OCI-LY7 (cell line): ENCODE measurements around the gene RETREG2. TPM values are rescaled to one million over a fixed set of nuclear protein-coding genes. Genes with fewer than 3 reads are reported as not detected.

Experiments used
- BruUV-seq: library from RNA; stranded (reverse); fragments of 400-500 nt; replicated peaks from 2 replicates; lab custom pipeline; 2021; lab: Mats Ljungman, UMichigan
- CTCF ChIA-PET: fragments of 300-600 bp; sonication (Branson Sonifier 250); formaldehyde crosslinking; loops from one replicate; lab custom pipeline; 2022; ENCODE audit warnings: antibody characterized with exemption; ENCODE audit not compliant: unreplicated experiment; lab: Charles Lee
- POLR2A ChIA-PET: fragments of 300-600 bp; sonication (Branson Sonifier 250); formaldehyde crosslinking; loops from one replicate; lab custom pipeline; 2022; ENCODE audit warnings: antibody characterized with exemption; lab: Charles Lee
- DNase-seq: peaks from one replicate; pipeline ENCODE4 v3.0.0-alpha.2; 2015; ENCODE audit warnings: low spot score
- H2AFZ ChIP-seq: fragments of 200-600 bp; sonication (generic), shearing (Covaris generic); 2 replicates; pipeline ENCODE4 v1.6.1; 2014; ENCODE audit warnings: mild to moderate bottlenecking, antibody characterized with exemption, low read length, moderate library complexity
- H3K27ac ChIP-seq: fragments of 200-600 bp; sonication (generic); 2 replicates; pipeline ENCODE4 v1.5.1; 2014; ENCODE audit warnings: mixed run types, low read depth, mild to moderate bottlenecking, moderate library complexity, low read length, inconsistent platforms; ENCODE audit not compliant: poor library complexity, severe bottlenecking
- H3K36me3 ChIP-seq: fragments of 200-600 bp; sonication (generic); 2 replicates; pipeline ENCODE4 v1.6.1; 2014; ENCODE audit warnings: mild to moderate bottlenecking, antibody characterized with exemption, low read length, moderate library complexity, mixed read lengths; ENCODE audit not compliant: insufficient read depth
- H3K4me1 ChIP-seq: fragments of 200-600 bp; sonication (generic); 2 replicates; pipeline ENCODE4 v1.5.1; 2014; ENCODE audit warnings: mild to moderate bottlenecking, low read length; ENCODE audit not compliant: insufficient read depth, poor library complexity, severe bottlenecking
- H3K4me2 ChIP-seq: fragments of 200-600 bp; sonication (generic); 2 replicates; pipeline ENCODE4 v1.6.1; 2014; ENCODE audit warnings: mild to moderate bottlenecking, low read length
- H3K4me3 ChIP-seq: fragments of 200-600 bp; sonication (generic); 2 replicates; pipeline ENCODE4 v1.5.1; 2014; ENCODE audit warnings: mild to moderate bottlenecking, low read depth, low read length; ENCODE audit not compliant: poor library complexity, severe bottlenecking
- H3K79me2 ChIP-seq: fragments of 200-600 bp; sonication (generic); 2 replicates; pipeline ENCODE4 v1.6.1; 2016; ENCODE audit warnings: low read depth, mild to moderate bottlenecking, low read length, moderate library complexity, mixed read lengths; ENCODE audit not compliant: insufficient read depth
- H3K9me2 ChIP-seq: fragments of 200-600 bp; sonication (generic); 2 replicates; pipeline ENCODE4 v1.6.1; 2016; ENCODE audit warnings: mild to moderate bottlenecking, low read length, mixed read lengths; ENCODE audit not compliant: insufficient read depth
- H3K9me3 ChIP-seq: fragments of 200-600 bp; sonication (generic); 2 replicates; pipeline ENCODE4 v1.6.1; 2014; ENCODE audit warnings: mild to moderate bottlenecking, mixed run types, low read length, mixed read lengths
- H4K20me1 ChIP-seq: fragments of 200-600 bp; sonication (generic); 2 replicates; pipeline ENCODE4 v1.6.1; 2014; ENCODE audit warnings: mild to moderate bottlenecking, antibody characterized with exemption, low read length, moderate library complexity, mixed read lengths; ENCODE audit not compliant: insufficient read depth
- EZH2phosphoT487 ChIP-seq: fragments of 200-600 bp; sonication (generic); IDR thresholded peaks from 2 replicates; pipeline ENCODE4 v1.6.1; 2018; ENCODE audit warnings: low read depth, borderline replicate concordance, mild to moderate bottlenecking, mixed run types, antibody characterized with exemption, low read length, moderate library complexity, mixed read lengths
- intact Hi-C: fragments of 100-400 bp; cut with micrococcal nuclease; formaldehyde crosslinking; loops from one replicate; pipeline ENCODE4 v1.10.0; 2022; ENCODE audit not compliant: unreplicated experiment
- total RNA-seq, 2 experiments: library from RNA; depleted of rRNA in 1 of 2; stranded (reverse); fragments of >200 nt in 1 of 2; shearing (Covaris generic) in 1 of 2; gene quantifications; 2 replicates each; pipeline ENCODE4 v1.2.3, GENCODE V29; 2014 to 2022
- TF ChIP-seq, protein P1 (sequence below): fragments of 200-600 bp; sonication (generic); conservative IDR thresholded peaks from 2 replicates; pipeline ENCODE4 v1.5.1; 2014; ENCODE audit warnings: mild to moderate bottlenecking, antibody characterized with exemption, low read length, moderate library complexity, mixed read lengths

The RETREG2 gene
- total RNA-seq, 2 experiments from 2014 or later: 59.1 to 74.6 TPM

DNA sequence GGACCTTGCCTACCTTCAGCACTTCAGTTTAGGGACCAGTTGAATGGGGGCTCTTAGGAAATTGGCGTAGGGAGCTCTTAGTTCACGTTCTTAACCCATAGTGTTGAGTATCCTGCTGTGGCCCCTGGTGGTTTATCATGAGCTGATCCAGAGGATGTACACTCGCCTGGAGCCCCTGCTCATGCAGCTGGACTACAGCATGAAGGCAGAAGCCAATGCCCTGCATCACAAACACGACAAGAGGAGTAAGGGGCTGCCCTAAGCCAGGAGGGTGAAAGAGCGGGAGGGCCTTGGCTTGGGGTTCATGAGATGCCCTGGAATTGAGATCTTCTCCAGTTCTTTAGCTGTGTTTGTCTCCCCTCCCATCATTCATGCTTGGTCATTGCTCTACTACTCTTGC lies 2.9 kb downstream of the RETREG2 start:
- TF ChIP-seq, protein P1, sequence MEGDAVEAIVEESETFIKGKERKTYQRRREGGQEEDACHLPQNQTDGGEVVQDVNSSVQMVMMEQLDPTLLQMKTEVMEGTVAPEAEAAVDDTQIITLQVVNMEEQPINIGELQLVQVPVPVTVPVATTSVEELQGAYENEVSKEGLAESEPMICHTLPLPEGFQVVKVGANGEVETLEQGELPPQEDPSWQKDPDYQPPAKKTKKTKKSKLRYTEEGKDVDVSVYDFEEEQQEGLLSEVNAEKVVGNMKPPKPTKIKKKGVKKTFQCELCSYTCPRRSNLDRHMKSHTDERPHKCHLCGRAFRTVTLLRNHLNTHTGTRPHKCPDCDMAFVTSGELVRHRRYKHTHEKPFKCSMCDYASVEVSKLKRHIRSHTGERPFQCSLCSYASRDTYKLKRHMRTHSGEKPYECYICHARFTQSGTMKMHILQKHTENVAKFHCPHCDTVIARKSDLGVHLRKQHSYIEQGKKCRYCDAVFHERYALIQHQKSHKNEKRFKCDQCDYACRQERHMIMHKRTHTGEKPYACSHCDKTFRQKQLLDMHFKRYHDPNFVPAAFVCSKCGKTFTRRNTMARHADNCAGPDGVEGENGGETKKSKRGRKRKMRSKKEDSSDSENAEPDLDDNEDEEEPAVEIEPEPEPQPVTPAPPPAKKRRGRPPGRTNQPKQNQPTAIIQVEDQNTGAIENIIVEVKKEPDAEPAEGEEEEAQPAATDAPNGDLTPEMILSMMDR: no peak
- no peak for TF ChIP-seq EZH2phosphoT487
- POLR2A ChIA-PET: interaction anchor here (0.5 to 1.1 kb wide), 4 partner anchors 15 to 140 kb away, joined by 3 to 5 read pairs (median 3); partner anchors contain the start of gene CFAP65
- BruUV-seq: no TSS peak
- Histone ChIP-seq H3K27ac (no peak overlapping the region), H4K20me1 (0 out of 2 replicates have a peak, but pooled peaks cover 10% of the 10 kb centered on the region), H3K4me2 (no peak overlapping the region), H3K9me3 (no peaks in the 10 kb centered on the region), H3K36me3 (peaks cover 67% of the 10 kb centered on the region), H3K4me3 (no peak overlapping the region), H2AFZ (no peak overlapping the region), H3K4me1 (peaks cover 11% of the 10 kb centered on the region), H3K79me2 (peaks cover 21% of the 10 kb centered on the region; the same call in 1 of the 2 replicates), H3K9me2 (no peaks in the 10 kb centered on the region)
- CTCF ChIA-PET: no interaction called here
- intact Hi-C loops: no loop called here
- no peak for DNase-seq

DNA sequence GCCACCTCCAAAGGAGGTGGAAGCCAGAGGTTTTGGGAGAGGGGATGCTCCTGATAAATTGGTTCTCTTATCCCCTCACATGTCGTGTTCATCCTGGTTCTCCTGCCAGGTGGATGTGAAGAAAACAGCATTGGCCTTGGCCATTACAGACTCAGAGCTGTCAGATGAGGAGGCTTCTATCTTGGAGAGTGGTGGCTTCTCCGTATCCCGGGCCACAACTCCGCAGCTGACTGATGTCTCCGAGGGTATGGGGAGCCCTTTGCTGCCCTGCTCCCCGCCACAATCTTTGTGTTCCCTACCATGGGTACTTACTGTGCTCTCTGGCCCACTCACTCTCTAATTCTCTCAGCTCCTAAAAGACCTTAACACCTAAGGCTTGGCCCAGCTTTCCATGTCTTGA lies 3.5 kb downstream of the RETREG2 start:
- no peak overlapping the region for H3K4me2 ChIP-seq
- intact Hi-C loops: no loop called here
- peaks cover 18% of the 10 kb centered on the region; the same call in 1 of the 2 replicates for H3K79me2 ChIP-seq
- H4K20me1 ChIP-seq: 0 out of 2 replicates have a peak, but pooled peaks cover 10% of the 10 kb centered on the region
- H2AFZ ChIP-seq: no peak overlapping the region
- peaks cover 68% of the 10 kb centered on the region for H3K36me3 ChIP-seq
- H3K4me3 ChIP-seq: no peak overlapping the region
- ChIA-PET POLR2A (interaction anchor here (0.5 to 1.1 kb wide), 4 partner anchors 15 to 140 kb away, joined by 3 read pairs; partner anchors contain the start of gene CFAP65), CTCF (interaction anchor here (0.6 kb wide), 1 partner anchor 19 kb away, joined by 3 read pairs; no protein-coding TSS in a partner anchor)
- peaks cover 10% of the 10 kb centered on the region for H3K4me1 ChIP-seq
- H3K9me2 ChIP-seq: no peaks in the 10 kb centered on the region
- BruUV-seq: no TSS peak
- H3K27ac ChIP-seq: no peak overlapping the region
- DNase-seq: no peak
- H3K9me3 ChIP-seq: no peaks in the 10 kb centered on the region
- TF ChIP-seq, protein P1: no peak
- no peak for TF ChIP-seq EZH2phosphoT487
